H9 (cell line): ENCODE results near the gene ATAD2B. TPM values are rescaled to one million over a fixed set of nuclear protein-coding genes. Genes with fewer than 3 reads are reported as not detected.

Source experiments
- DNase-seq: peaks from one replicate; pipeline ENCODE4 v3.0.0-alpha.2; 2017
- H2AFZ ChIP-seq: one replicate; pipeline ENCODE4 v1.6.1; 2013; ENCODE audit warnings: mild to moderate bottlenecking, low read length, control low read depth, moderate library complexity
- H2AK5ac ChIP-seq: 2 replicates; pipeline ENCODE4 v1.6.1; 2013; ENCODE audit warnings: low read length, control low read depth, mixed read lengths; ENCODE audit not compliant: insufficient read length
- H2BK120ac ChIP-seq: one replicate; pipeline ENCODE4 v1.6.1; 2013; ENCODE audit warnings: low read depth, mild to moderate bottlenecking, low read length, control low read depth, inconsistent platforms; ENCODE audit not compliant: poor library complexity, severe bottlenecking
- H2BK12ac ChIP-seq: 2 replicates; pipeline ENCODE4 v1.6.1; 2013; ENCODE audit warnings: low read length, control low read depth, mixed read lengths, low read depth; ENCODE audit not compliant: insufficient read length
- H2BK15ac ChIP-seq: 2 replicates; pipeline ENCODE4 v1.6.1; 2013; ENCODE audit warnings: low read depth, low read length, control low read depth
- H2BK20ac ChIP-seq: one replicate; pipeline ENCODE4 v1.6.1; 2013; ENCODE audit warnings: low read depth, mild to moderate bottlenecking, low read length, control low read depth, inconsistent platforms; ENCODE audit not compliant: poor library complexity, severe bottlenecking
- H2BK5ac ChIP-seq: 2 replicates; pipeline ENCODE4 v1.6.1; 2013; ENCODE audit warnings: low read length, control low read depth, mixed read lengths; ENCODE audit not compliant: insufficient read length
- H3K14ac ChIP-seq: 2 replicates; pipeline ENCODE4 v1.6.1; 2013; ENCODE audit warnings: low read length, control low read depth; ENCODE audit not compliant: insufficient read depth
- H3K18ac ChIP-seq: 2 replicates; pipeline ENCODE4 v1.6.1; 2013; ENCODE audit warnings: low read depth, mild to moderate bottlenecking, mixed read lengths, low read length, control low read depth; ENCODE audit not compliant: insufficient read length
- H3K23ac ChIP-seq: 2 replicates; pipeline ENCODE4 v1.6.1; 2013; ENCODE audit warnings: low read length, control low read depth, mixed read lengths, low read depth; ENCODE audit not compliant: insufficient read length
- H3K23me2 ChIP-seq: 2 replicates; pipeline ENCODE4 v1.6.1; 2013; ENCODE audit warnings: low read depth, mild to moderate bottlenecking, mixed read lengths, low read length, control low read depth; ENCODE audit not compliant: insufficient read length, poor library complexity, severe bottlenecking
- H3K27ac ChIP-seq: 2 replicates; pipeline ENCODE4 v1.5.1; 2013; ENCODE audit warnings: low read length, control low read depth, mixed read lengths, low read depth; ENCODE audit not compliant: insufficient read length
- H3K27me3 ChIP-seq: 2 replicates; pipeline ENCODE4 v1.6.1; 2013; ENCODE audit warnings: low read length, control low read depth, inconsistent platforms; ENCODE audit not compliant: insufficient read depth
- H3K4ac ChIP-seq: 2 replicates; pipeline ENCODE4 v1.6.1; 2013; ENCODE audit warnings: low read depth, mild to moderate bottlenecking, control low read depth, inconsistent platforms, low read length, moderate library complexity
- H3K4me1 ChIP-seq: 2 replicates; pipeline ENCODE4 v1.6.1; 2013; ENCODE audit warnings: low read length, control low read depth, inconsistent platforms; ENCODE audit not compliant: insufficient read depth
- H3K4me2 ChIP-seq: 2 replicates; pipeline ENCODE4 v1.6.1; 2013; ENCODE audit warnings: low read length, control low read depth, mixed read lengths; ENCODE audit not compliant: insufficient read length, insufficient read depth
- H3K56ac ChIP-seq: 2 replicates; pipeline ENCODE4 v1.6.1; 2013; ENCODE audit warnings: low read depth, mild to moderate bottlenecking, mixed read lengths, low read length, control low read depth; ENCODE audit not compliant: insufficient read length
- H3K79me1 ChIP-seq: 2 replicates; pipeline ENCODE4 v1.6.1; 2013; ENCODE audit warnings: low read depth, mild to moderate bottlenecking, moderate library complexity, low read length, control low read depth, inconsistent platforms; ENCODE audit not compliant: insufficient read depth, poor library complexity, severe bottlenecking
- H3K79me2 ChIP-seq: 2 replicates; pipeline ENCODE4 v1.6.1; 2013; ENCODE audit warnings: low read length, control low read depth, inconsistent platforms; ENCODE audit not compliant: insufficient read depth
- H3K9ac ChIP-seq: 2 replicates; pipeline ENCODE4 v1.6.1; 2013; ENCODE audit warnings: low read length, control low read depth, mixed read lengths; ENCODE audit not compliant: insufficient read length; ENCODE audit errors: extremely low read depth
- H3K9me3 ChIP-seq: one replicate; pipeline ENCODE4 v1.6.1; 2013; ENCODE audit warnings: low read depth, low read length, inconsistent platforms; ENCODE audit not compliant: control insufficient read depth
- H3T11ph ChIP-seq: one replicate; pipeline ENCODE4 v1.6.1; 2013; ENCODE audit warnings: mild to moderate bottlenecking, low read length, control low read depth, inconsistent platforms
- H4K20me1 ChIP-seq: one replicate; pipeline ENCODE4 v1.6.1; 2013; ENCODE audit not compliant: control insufficient read depth, insufficient read length, insufficient read depth
- H4K5ac ChIP-seq: 2 replicates; pipeline ENCODE4 v1.6.1; 2013; ENCODE audit warnings: low read depth, mild to moderate bottlenecking, mixed read lengths, low read length, control low read depth; ENCODE audit not compliant: insufficient read length
- H4K8ac ChIP-seq: replicated peaks from 2 replicates; pipeline ENCODE4 v1.6.1; 2013; ENCODE audit warnings: low read length, control low read depth, mixed read lengths, low read depth; ENCODE audit not compliant: insufficient read length
- H4K91ac ChIP-seq: 2 replicates; pipeline ENCODE4 v1.6.1; 2013; ENCODE audit warnings: low read depth, mild to moderate bottlenecking, moderate library complexity, mixed read lengths, low read length, control low read depth; ENCODE audit not compliant: insufficient read length
- H3K27ac Mint-ChIP-seq, 3 experiments: 2 replicates in 2 of 3; 3 replicates in 1 of 3; pipeline ENCODE4 v1.8.0; 2020 to 2021; ENCODE audit warnings: mixed read lengths in 3 of 3, mild to moderate bottlenecking in 1 of 3, moderate library complexity in 1 of 3
- H3K27me3 Mint-ChIP-seq: 2 replicates; pipeline ENCODE4 v1.8.0; 2021; ENCODE audit warnings: low read depth, mild to moderate bottlenecking, moderate library complexity, mixed read lengths
- H3K36me3 Mint-ChIP-seq, 3 experiments: 2 replicates in 2 of 3; 3 replicates in 1 of 3; pipeline ENCODE4 v1.8.0; 2020 to 2021; ENCODE audit warnings: low read depth in 3 of 3, mixed read lengths in 3 of 3; ENCODE audit not compliant: insufficient read depth in 1 of 3
- H3K4me1 Mint-ChIP-seq, 2 experiments: 2 replicates each; pipeline ENCODE4 v1.8.0; 2020; ENCODE audit warnings: mixed read lengths in 2 of 2
- H3K4me3 Mint-ChIP-seq, 2 experiments: 2 replicates in 1 of 2; 3 replicates in 1 of 2; pipeline ENCODE4 v1.8.0; 2020 to 2021; ENCODE audit warnings: mild to moderate bottlenecking in 2 of 2, mixed read lengths in 2 of 2, moderate library complexity in 1 of 2
- H3K9me3 Mint-ChIP-seq, 2 experiments: 2 replicates in 1 of 2; 3 replicates in 1 of 2; pipeline ENCODE4 v1.8.0; 2020; ENCODE audit warnings: mild to moderate bottlenecking in 2 of 2, mixed read lengths in 2 of 2, moderate library complexity in 1 of 2
- CTCF ChIP-seq: fragments of 200-600 bp; sonication (generic); conservative IDR thresholded peaks from 3 replicates; pipeline ENCODE4 v1.8.0; 2021; ENCODE audit warnings: antibody characterized with exemption, mild to moderate bottlenecking
- WGBS: extraction: QIAGEN DNeasy Blood & Tissue Kit; methylation state at CpG from one replicate; pipeline ENCODE4 v1.1.7; 2013; ENCODE audit warnings: missing lambda C conversion rate, low lambda C conversion rate, mixed read lengths; ENCODE audit not compliant: insufficient read length; ENCODE audit errors: extremely low coverage; 5-methylcytosine and 5-hydroxymethylcytosine counted together
- total RNA-seq: library from RNA; stranded (reverse); gene quantifications from 2 replicates; pipeline ENCODE4 v1.2.1, GENCODE V29; 2021

The ATAD2B gene
- total RNA-seq, 1 experiment from 2014 or later, result 21.4 TPM

- Histone ChIP-seq H3K9me3 (no peaks in the 10 kb centered on the region), H2AFZ (no peak overlapping the region), H3K4ac (no peak overlapping the region), H3K9ac (no peak overlapping the region), H2BK120ac (no peak overlapping the region), H2BK5ac (no peak overlapping the region), H3K4me2 (no peak overlapping the region), H3K79me1 (no peaks in the 10 kb centered on the region), H4K8ac (no peak overlapping the region), H3K56ac (no peak overlapping the region), H3K27me3 (no peaks in the 10 kb centered on the region), H3K23me2 (no peaks in the 10 kb centered on the region), H3K18ac (no peak overlapping the region), H3K27ac (no peak overlapping the region), H4K20me1 (no peaks in the 10 kb centered on the region), H3K4me1 (no peaks in the 10 kb centered on the region), H3T11ph (no peak overlapping the region), H2BK12ac (no peak overlapping the region), H3K23ac (no peak overlapping the region), H2BK15ac (no peak overlapping the region), H4K5ac (no peak overlapping the region), H3K79me2 (no peaks in the 10 kb centered on the region), H4K91ac (no peak overlapping the region), H2AK5ac (no peak overlapping the region), H2BK20ac (no peak overlapping the region), H3K14ac (no peak overlapping the region)
- Mint-ChIP-seq H3K4me3 (no peak overlapping the region), H3K36me3 (peaks cover 0 to 14% (median 4%) of the 10 kb centered on the region in 3 experiments; a peak in 6 of 7 replicates), H3K27me3 (no peaks in the 10 kb centered on the region), H3K9me3 (no peaks in the 10 kb centered on the region), H3K4me1 (peaks cover 10 to 15% of the 10 kb centered on the region in 2 experiments), H3K27ac (no peak overlapping the region)
- no CpG with 5 or more reads among the region's 2 CpGs for WGBS
- no peak for DNase-seq
- no peak; the same call in 2 of the 3 replicates for TF ChIP-seq CTCF
Observed at GRCh38 chr2:23813438-23813837, 113.5 kb downstream of the ATAD2B start.
